Mesothelial cell of epicardium (in vitro differentiated cells): ENCODE results near the gene AREL1. TPM values are rescaled to one million over a fixed set of nuclear protein-coding genes. Genes with fewer than 3 reads are reported as not detected.

ENCODE experiments used
- DNase-seq, 2 experiments: peaks; one replicate each; pipeline ENCODE4 v3.0.0; 2021; ENCODE audit warnings: low spot score in 2 of 2; ENCODE audit not compliant: unreplicated experiment in 2 of 2
- H3K27ac Mint-ChIP-seq: 2 replicates; pipeline ENCODE4 v1.8.0; 2021; ENCODE audit warnings: mixed read lengths
- H3K27me3 Mint-ChIP-seq: 2 replicates; pipeline ENCODE4 v1.8.0; 2021; ENCODE audit warnings: low read depth, mixed read lengths
- H3K36me3 Mint-ChIP-seq: 2 replicates; pipeline ENCODE4 v1.8.0; 2021; ENCODE audit warnings: mixed read lengths
- H3K4me1 Mint-ChIP-seq: 2 replicates; pipeline ENCODE4 v1.8.0; 2021; ENCODE audit warnings: mixed read lengths
- H3K4me3 Mint-ChIP-seq: 2 replicates; pipeline ENCODE4 v1.8.0; 2021; ENCODE audit warnings: mild to moderate bottlenecking, moderate library complexity, mixed read lengths
- H3K9me3 Mint-ChIP-seq: 2 replicates; pipeline ENCODE4 v1.8.0; 2021; ENCODE audit warnings: mixed read lengths
- CTCF ChIP-seq: fragments of 200-600 bp; sonication (generic); IDR thresholded peaks from one replicate; pipeline ENCODE4 v1.5.0; 2021; ENCODE audit warnings: antibody characterized with exemption; ENCODE audit not compliant: unreplicated experiment
- total RNA-seq: library from RNA; stranded (reverse); gene quantifications from 3 replicates; pipeline ENCODE4 v1.2.1, GENCODE V29; 2021

The AREL1 gene
- total RNA-seq, 1 donor from 2014 or later: 55.5 TPM

- no peak for DNase-seq
- peak overlapping the region; percentile 71 for H3K27ac Mint-ChIP-seq
- peaks cover 4% of the 10 kb centered on the region for H3K4me1 Mint-ChIP-seq
- no peak for TF ChIP-seq CTCF
- H3K9me3 Mint-ChIP-seq: no peaks in the 10 kb centered on the region
- H3K36me3 Mint-ChIP-seq: peaks cover 3% of the 10 kb centered on the region
- no peaks in the 10 kb centered on the region for H3K27me3 Mint-ChIP-seq
- no peak overlapping the region for H3K4me3 Mint-ChIP-seq
These were observed 57.9 kb downstream of the AREL1 start for GRCh38 chr14:74654931-74655330.

GRCh38 chr14:74653386-74654138 is 59.3 kb downstream of the AREL1 start:
- Mint-ChIP-seq H3K9me3 (no peaks in the 10 kb centered on the region), H3K36me3 (no peaks in the 10 kb centered on the region), H3K27me3 (no peaks in the 10 kb centered on the region), H3K27ac (no peak overlapping the region), H3K4me3 (no peak overlapping the region), H3K4me1 (peaks cover 15% of the 10 kb centered on the region)
- no peak for DNase-seq
- TF ChIP-seq CTCF: no peak

- no peak overlapping the region for H3K4me3 Mint-ChIP-seq
- H3K27me3 Mint-ChIP-seq: no peaks in the 10 kb centered on the region
- peaks cover 25% of the 10 kb centered on the region for H3K4me1 Mint-ChIP-seq
- no peak overlapping the region for H3K27ac Mint-ChIP-seq
- no peak for TF ChIP-seq CTCF
- DNase-seq: no peak
- no peaks in the 10 kb centered on the region for H3K9me3 Mint-ChIP-seq
- H3K36me3 Mint-ChIP-seq: no peaks in the 10 kb centered on the region
These were observed 60.3 kb downstream of the AREL1 start for GRCh38 chr14:74652541-74652940.

GRCh38 chr14:74650927-74651686 is 61.8 kb downstream of the AREL1 start:
- Mint-ChIP-seq H3K36me3 (no peaks in the 10 kb centered on the region), H3K27me3 (no peaks in the 10 kb centered on the region), H3K9me3 (no peaks in the 10 kb centered on the region), H3K27ac (no peak overlapping the region), H3K4me1 (peaks cover 31% of the 10 kb centered on the region), H3K4me3 (no peak overlapping the region)
- DNase-seq: no peak
- no peak for TF ChIP-seq CTCF

DNA sequence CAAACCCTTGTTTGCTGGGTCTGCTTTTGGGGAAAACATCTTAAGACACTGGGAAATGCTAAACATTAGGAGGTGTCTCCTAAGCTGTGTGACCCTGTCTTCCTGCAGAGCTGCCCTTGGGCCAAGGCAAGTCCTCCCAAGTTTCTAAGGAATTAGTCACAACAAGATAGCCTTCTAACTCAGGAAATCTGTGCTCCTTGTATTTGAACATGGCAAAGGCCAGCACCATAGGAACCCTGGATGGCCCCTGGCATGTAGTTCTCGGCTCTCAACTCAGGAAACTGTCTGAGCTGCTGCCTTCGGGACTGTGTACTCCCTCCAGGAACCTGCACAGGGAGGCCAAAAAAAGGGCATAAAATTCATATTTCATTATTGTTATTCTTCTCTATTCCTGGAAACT is 63.2 kb downstream of the AREL1 start:
- no peak for DNase-seq
- TF ChIP-seq CTCF: no peak

More for the DNA sequence above, 63.2 kb downstream of the AREL1 start:
- Mint-ChIP-seq H3K4me1 (peaks cover 26% of the 10 kb centered on the region), H3K27me3 (no peaks in the 10 kb centered on the region), H3K27ac (no peak overlapping the region), H3K36me3 (no peaks in the 10 kb centered on the region), H3K9me3 (no peaks in the 10 kb centered on the region), H3K4me3 (no peak overlapping the region)
